ENCODE measurements around the gene FCF1. TPM values are rescaled to one million over a fixed set of nuclear protein-coding genes. Genes with fewer than 3 reads are reported as not detected.

Gene FCF1
- polyA plus RNA-seq, 1 donor from 2014 or later: 39.8 TPM

GRCh38 chr14:74771399-74771798, 58.5 kb downstream of the FCF1 start:
- H3K79me2 ChIP-seq (replicated peaks; ENCODE audit: insufficient read depth, low read length): peaks cover 64% of the 10 kb centered on the region
- no peak for TF ChIP-seq RAD21 (conservative IDR thresholded peaks at IDR 0.05)
- TF ChIP-seq POLR2AphosphoS5 (IDR thresholded peaks at IDR 0.05): no peak
- no peak for TF ChIP-seq REST (IDR thresholded peaks at IDR 0.05; ENCODE audit: borderline replicate concordance)
- TF ChIP-seq EP300 (conservative IDR thresholded peaks at IDR 0.05; ENCODE audit: poor library complexity, severe bottlenecking): no peak
- no peak for TF ChIP-seq CTCF (IDR thresholded peaks at IDR 0.05; ENCODE audit: poor library complexity, severe bottlenecking)
- TF ChIP-seq MXI1 (conservative IDR thresholded peaks at IDR 0.05; ENCODE audit: poor library complexity, severe bottlenecking): no peak
- no peak for TF ChIP-seq SMC3 (conservative IDR thresholded peaks at IDR 0.05; ENCODE audit: poor library complexity)
- TF ChIP-seq EZH2 (IDR thresholded peaks at IDR 0.05; ENCODE audit: borderline replicate concordance, insufficient read depth, low read length, poor library complexity, severe bottlenecking): no peak
- no peak for TF ChIP-seq TAF1 (IDR thresholded peaks at IDR 0.05; ENCODE audit: low read depth)
- H3K4me3 ChIP-seq (ENCODE audit: low read length): no peak overlapping the region
- H3F3A ChIP-seq (ENCODE audit: insufficient read depth, low read length, poor library complexity, severe bottlenecking): no peaks in the 10 kb centered on the region
- H3K9me2 ChIP-seq (ENCODE audit: insufficient read depth, low read length): no peaks in the 10 kb centered on the region
- no peak overlapping the region for H3K4me2 ChIP-seq (ENCODE audit: low read length)
- no peak overlapping the region for H3K27ac ChIP-seq (ENCODE audit: low read length)
- no peaks in the 10 kb centered on the region for H3K9me3 ChIP-seq (ENCODE audit: low read length)
- no peaks in the 10 kb centered on the region for H3K36me3 ChIP-seq (ENCODE audit: insufficient read depth, low read length)
- peaks cover 2% of the 10 kb centered on the region for H4K20me1 ChIP-seq (ENCODE audit: insufficient read depth)
- H3K27me3 ChIP-seq (ENCODE audit: insufficient read depth, low read depth, low read length): no peaks in the 10 kb centered on the region
- H2AFZ ChIP-seq (ENCODE audit: low read depth, low read length): no peak overlapping the region
- no peak overlapping the region for H3K9ac ChIP-seq (ENCODE audit: low read length)

- Histone ChIP-seq H3K79me2 (replicated peaks; ENCODE audit: insufficient read depth, low read length) (peaks cover 19% of the 10 kb centered on the region), H3K9ac (ENCODE audit: low read length) (no peak overlapping the region), H3K27ac (ENCODE audit: low read length) (no peak overlapping the region), H3K36me3 (ENCODE audit: insufficient read depth, low read length) (peaks cover 13% of the 10 kb centered on the region), H3K4me3 (ENCODE audit: low read length) (no peak overlapping the region), H3K27me3 (ENCODE audit: insufficient read depth, low read depth, low read length) (no peaks in the 10 kb centered on the region), H4K20me1 (ENCODE audit: insufficient read depth) (no peaks in the 10 kb centered on the region), H3K9me2 (ENCODE audit: insufficient read depth, low read length) (no peaks in the 10 kb centered on the region), H3K4me2 (ENCODE audit: low read length) (no peak overlapping the region), H3K9me3 (ENCODE audit: low read length) (no peaks in the 10 kb centered on the region), H3F3A (ENCODE audit: insufficient read depth, low read length, poor library complexity, severe bottlenecking) (no peaks in the 10 kb centered on the region), H2AFZ (ENCODE audit: low read depth, low read length) (no peak overlapping the region)
- TF ChIP-seq EZH2 (IDR thresholded peaks at IDR 0.05; ENCODE audit: borderline replicate concordance, insufficient read depth, low read length, poor library complexity, severe bottlenecking): no peak
- TF ChIP-seq TAF1 (IDR thresholded peaks at IDR 0.05; ENCODE audit: low read depth): no peak
- no peak for TF ChIP-seq SMC3 (conservative IDR thresholded peaks at IDR 0.05; ENCODE audit: poor library complexity)
- TF ChIP-seq CTCF (IDR thresholded peaks at IDR 0.05; ENCODE audit: poor library complexity, severe bottlenecking): no peak
- TF ChIP-seq RAD21 (conservative IDR thresholded peaks at IDR 0.05): no peak
- no peak for TF ChIP-seq EP300 (conservative IDR thresholded peaks at IDR 0.05; ENCODE audit: poor library complexity, severe bottlenecking)
- TF ChIP-seq POLR2AphosphoS5 (IDR thresholded peaks at IDR 0.05): no peak
- TF ChIP-seq MXI1 (conservative IDR thresholded peaks at IDR 0.05; ENCODE audit: poor library complexity, severe bottlenecking): no peak
- no peak for TF ChIP-seq REST (IDR thresholded peaks at IDR 0.05; ENCODE audit: borderline replicate concordance)
These were observed 71.7 kb downstream of the FCF1 start for GRCh38 chr14:74784634-74785033.

Data from neural cell (in vitro differentiated cells).